AG09309 (cell line): ENCODE measurements around the gene CDH13.

Source experiments
- DNase-seq: peaks from one replicate; pipeline ENCODE4 v3.0.0-alpha.2; 2010; ENCODE audit warnings: low read depth
- H3K4me3 ChIP-seq: 2 replicates; pipeline ENCODE4 v1.5.1; 2011; ENCODE audit warnings: mild to moderate bottlenecking, low read depth, low read length, moderate library complexity; ENCODE audit not compliant: control insufficient read depth
- TF ChIP-seq, protein P1 (sequence below): IDR thresholded peaks from 2 replicates; pipeline ENCODE4 v1.5.1; 2011; ENCODE audit warnings: mild to moderate bottlenecking, low read depth, low read length, inconsistent platforms; ENCODE audit not compliant: insufficient read depth, control insufficient read depth; ENCODE audit errors: missing control alignments

Gene CDH13

GRCh38 chr16:83578171-83578570 is 951.4 kb downstream of the CDH13 start:
- DNase-seq: no peak
- H3K4me3 ChIP-seq: no peak overlapping the region
- TF ChIP-seq, protein P1, sequence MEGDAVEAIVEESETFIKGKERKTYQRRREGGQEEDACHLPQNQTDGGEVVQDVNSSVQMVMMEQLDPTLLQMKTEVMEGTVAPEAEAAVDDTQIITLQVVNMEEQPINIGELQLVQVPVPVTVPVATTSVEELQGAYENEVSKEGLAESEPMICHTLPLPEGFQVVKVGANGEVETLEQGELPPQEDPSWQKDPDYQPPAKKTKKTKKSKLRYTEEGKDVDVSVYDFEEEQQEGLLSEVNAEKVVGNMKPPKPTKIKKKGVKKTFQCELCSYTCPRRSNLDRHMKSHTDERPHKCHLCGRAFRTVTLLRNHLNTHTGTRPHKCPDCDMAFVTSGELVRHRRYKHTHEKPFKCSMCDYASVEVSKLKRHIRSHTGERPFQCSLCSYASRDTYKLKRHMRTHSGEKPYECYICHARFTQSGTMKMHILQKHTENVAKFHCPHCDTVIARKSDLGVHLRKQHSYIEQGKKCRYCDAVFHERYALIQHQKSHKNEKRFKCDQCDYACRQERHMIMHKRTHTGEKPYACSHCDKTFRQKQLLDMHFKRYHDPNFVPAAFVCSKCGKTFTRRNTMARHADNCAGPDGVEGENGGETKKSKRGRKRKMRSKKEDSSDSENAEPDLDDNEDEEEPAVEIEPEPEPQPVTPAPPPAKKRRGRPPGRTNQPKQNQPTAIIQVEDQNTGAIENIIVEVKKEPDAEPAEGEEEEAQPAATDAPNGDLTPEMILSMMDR: no peak

GRCh38 chr16:83579027-83579426 is 952.3 kb downstream of the CDH13 start:
- TF ChIP-seq, protein P1: no peak
- H3K4me3 ChIP-seq: no peak overlapping the region
- no peak for DNase-seq

- H3K4me3 ChIP-seq: no peak overlapping the region
- TF ChIP-seq, protein P1: no peak
- DNase-seq: no peak
These were observed 952.7 kb downstream of the CDH13 start for GRCh38 chr16:83579436-83579835.

DNA sequence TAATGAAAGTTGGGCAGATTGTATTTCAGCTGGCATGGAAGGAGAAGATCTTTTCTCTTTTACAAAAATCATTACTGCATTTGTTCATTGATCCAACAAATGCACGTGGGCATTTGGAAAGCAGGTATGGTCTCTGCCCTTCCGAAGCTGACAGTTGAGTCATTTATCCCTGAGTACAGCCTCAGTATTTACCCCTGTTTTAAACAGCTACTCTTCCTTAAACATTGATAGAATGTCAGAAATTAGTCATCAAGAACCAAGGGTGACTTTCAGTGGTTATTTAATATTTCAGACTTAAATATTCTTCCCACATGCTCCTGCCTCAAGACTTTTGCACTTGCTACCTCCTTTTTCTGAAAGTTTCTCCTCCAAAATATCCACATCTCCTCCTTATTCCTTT is 954.3 kb downstream of the CDH13 start:
- no peak overlapping the region for H3K4me3 ChIP-seq
- TF ChIP-seq, protein P1: no peak
- DNase-seq: no peak

DNA sequence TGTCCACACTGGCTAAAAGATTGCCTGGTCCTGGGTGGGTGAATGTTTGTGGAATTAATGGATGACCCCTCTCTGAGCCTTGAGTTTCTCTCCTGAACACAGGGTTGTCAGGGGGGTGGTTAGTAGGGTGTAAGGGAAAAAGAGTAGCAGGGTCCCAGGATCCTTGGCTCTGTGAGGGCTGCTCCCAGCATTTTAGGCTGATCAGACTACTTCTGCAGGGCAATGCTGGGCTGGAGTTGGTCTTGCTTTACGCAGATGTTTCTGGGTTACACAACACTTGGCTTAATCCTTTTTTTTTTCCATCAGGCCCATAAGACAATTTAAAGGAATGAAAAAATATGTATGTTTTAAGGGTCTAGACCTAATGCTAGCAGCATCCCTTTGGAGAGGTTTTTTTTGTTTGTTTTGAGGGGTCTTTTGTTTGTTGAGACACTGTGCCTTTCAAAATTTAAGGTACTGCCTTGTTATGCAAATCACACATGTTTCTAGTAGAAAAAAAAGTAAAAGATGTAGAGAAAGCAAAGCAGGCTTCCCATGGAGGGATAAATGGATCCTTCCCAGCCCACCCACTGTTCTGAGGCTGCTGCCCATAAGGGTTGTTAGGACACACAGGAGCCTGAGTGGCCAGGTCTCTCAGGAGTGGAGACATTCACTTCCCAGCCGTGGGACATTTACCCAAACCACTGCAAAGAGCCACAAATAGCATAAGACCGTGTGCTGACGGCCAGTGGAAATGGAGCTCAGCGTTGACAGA is 955.4 kb downstream of the CDH13 start:
- DNase-seq: no peak
- TF ChIP-seq, protein P1: no peak
- no peak overlapping the region for H3K4me3 ChIP-seq

DNA sequence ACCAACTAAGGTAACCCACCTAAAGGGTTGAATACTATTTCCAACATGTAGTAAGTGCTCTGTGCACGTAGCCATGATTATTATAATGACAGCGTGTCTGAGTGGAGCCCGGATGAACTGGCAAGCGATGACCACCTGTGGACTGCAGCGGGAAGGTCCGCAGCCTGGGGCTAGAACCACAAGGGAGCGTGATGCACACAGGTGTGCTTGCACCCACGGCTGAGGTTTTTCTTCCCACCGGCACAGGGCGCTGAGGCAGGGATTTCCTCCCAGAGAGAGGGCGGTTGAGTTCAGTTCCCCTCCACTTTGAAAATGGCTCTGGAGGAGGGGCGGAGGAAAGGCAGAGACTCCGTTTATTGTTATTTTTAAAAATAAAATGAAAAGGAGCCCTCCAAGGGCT is 959.3 kb downstream of the CDH13 start:
- H3K4me3 ChIP-seq: no peak overlapping the region
- no peak for DNase-seq
- TF ChIP-seq, protein P1: no peak
